GM12891 (cell line): ENCODE data around the gene MMP24OS.

Source experiments
- DNase-seq: peaks from one replicate; pipeline ENCODE4 v3.0.0; 2011; ENCODE audit warnings: low spot score; ENCODE audit not compliant: insufficient read length
- FAIRE-seq: peaks from 2 replicates; lab custom pipeline; 2011; peaks lifted over from hg19 to GRCh38; lab: Jason Lieb, UNC
- PAX5 ChIP-seq: IDR thresholded peaks from 2 replicates; pipeline ENCODE4 v1.6.1; 2011; ENCODE audit warnings: low read length, moderate library complexity, mild to moderate bottlenecking; ENCODE audit not compliant: insufficient read depth, severe bottlenecking
- POLR2A ChIP-seq: IDR thresholded peaks from 2 replicates; pipeline ENCODE4 v1.6.1; 2011; ENCODE audit warnings: low read depth, low read length, control low read depth
- POLR2AphosphoS5 ChIP-seq: IDR thresholded peaks from 2 replicates; pipeline ENCODE4 v1.6.1; 2011; ENCODE audit warnings: low read depth, low read length, control low read depth
- POU2F2 ChIP-seq: IDR thresholded peaks from 2 replicates; pipeline ENCODE4 v1.6.1; 2011; ENCODE audit warnings: low read depth, mild to moderate bottlenecking, control low read depth, low read length, moderate library complexity
- SPI1 ChIP-seq: IDR thresholded peaks from 2 replicates; pipeline ENCODE4 v1.6.1; 2011; ENCODE audit warnings: low read depth, low read length, control low read depth
- TAF1 ChIP-seq: IDR thresholded peaks from 2 replicates; pipeline ENCODE4 v1.6.1; 2011; ENCODE audit warnings: low read depth, low read length, control low read depth

Gene MMP24OS

DNA sequence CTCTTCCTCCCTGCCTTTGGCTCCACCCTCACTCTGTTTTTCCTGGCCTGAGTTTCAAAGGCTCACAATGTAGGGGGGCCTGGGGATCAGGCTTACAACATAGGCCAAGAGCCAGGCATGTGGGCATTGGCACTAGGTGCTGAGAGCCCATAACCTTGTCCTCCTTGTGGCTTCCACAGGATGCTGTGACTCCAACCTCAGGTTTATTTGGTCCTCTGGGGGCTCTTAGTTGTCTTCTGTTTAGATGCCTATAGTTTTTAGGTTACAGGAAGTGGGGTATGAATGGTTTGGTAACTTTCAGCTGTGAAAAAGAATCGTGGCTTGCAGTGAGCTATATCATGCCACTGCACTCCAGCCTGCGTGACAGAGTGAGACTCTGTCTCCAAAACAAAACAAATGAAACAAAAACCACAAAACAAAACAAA is 25.9 kb downstream of the MMP24OS start:
- TF ChIP-seq POLR2AphosphoS5 = no peak
- TF ChIP-seq PAX5 = no peak
- no peak for TF ChIP-seq POU2F2
- TF ChIP-seq SPI1 = peak; percentile 30; the same call in 1 of the 2 replicates
- DNase-seq (no peak), FAIRE-seq (peak; percentile 79)

DNA sequence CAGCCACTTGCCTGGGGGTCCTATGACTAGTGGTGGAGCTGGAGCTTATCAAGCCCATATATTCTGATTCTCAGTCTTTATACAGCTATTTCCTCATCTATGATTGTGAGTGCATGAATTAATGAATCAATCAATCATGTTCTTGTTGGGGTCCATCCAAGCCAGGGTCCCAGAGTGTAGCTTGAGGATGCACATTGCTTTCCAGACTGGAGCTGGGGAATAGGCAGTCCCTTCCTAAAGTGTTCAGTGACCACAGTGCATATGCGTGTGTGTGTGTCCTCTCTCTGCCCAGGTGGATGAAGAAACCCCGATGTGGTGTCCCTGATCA is 26.3 kb downstream of the MMP24OS start:
- DNase-seq (no peak), FAIRE-seq (no peak)
- TF ChIP-seq POLR2AphosphoS5 = no peak
- TF ChIP-seq SPI1 = no peak
- no peak for TF ChIP-seq POU2F2
- no peak for TF ChIP-seq PAX5
- no peak for TF ChIP-seq POLR2A
- TF ChIP-seq TAF1 = no peak

DNA sequence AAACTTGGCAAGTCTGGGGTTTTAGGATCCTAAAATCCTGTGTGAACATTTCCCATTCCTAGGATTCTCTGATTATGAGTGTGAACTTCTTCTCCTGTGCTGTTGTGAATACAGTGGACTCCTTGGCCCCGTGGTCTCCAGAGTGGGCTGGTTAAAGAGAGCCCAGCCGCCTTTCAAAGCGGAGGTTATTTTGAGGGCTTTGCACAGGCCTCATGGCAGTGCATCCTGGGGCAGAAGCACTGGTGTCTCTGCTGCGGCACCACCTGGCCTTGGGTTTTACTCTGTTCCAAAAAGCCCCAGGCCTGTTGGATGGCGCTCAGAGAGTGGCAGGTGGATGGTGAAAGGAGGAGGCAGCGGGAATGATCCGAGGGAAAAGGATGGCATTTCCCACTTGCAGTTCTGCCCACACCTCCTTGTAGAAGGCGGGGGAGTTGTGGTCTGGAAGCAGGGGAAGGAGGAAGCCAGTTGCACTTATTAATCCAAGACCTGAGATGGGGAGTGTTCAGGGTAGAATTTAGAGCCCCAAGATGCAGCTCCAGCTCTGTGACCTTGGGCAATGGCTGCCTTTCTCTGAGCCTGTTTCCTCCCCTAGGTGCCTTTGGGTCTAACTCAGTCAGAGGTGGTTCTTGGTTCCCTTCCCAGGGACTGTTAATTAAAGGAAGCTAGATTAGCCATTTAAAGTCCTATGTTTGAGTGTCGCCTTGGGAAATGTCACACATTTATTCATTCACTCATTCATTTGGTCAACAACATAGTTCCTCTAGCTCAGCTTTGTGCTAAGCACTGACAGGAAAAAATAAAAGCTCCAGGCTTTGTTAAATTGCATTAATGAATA is 29.1 kb downstream of the MMP24OS start:
- FAIRE-seq = no peak
- no peak for DNase-seq

DNA sequence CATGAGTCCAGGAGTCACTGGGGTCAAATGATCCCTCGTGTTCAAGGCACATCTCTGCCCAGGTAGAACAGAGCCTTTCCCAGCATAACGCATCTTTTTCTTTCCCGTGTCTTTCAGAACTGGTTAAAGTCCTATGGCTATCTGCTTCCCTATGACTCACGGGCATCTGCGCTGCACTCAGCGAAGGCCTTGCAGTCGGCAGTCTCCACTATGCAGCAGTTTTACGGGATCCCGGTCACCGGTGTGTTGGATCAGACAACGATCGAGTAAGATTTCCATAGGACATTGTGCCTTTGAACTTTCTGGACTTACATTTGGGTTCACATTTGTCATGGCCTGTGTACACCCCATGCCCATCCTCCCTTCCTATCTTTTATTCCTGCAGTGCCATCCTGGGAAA is 31.2 kb downstream of the MMP24OS start:
- peak; percentile 26 for FAIRE-seq
- no peak for TF ChIP-seq TAF1
- TF ChIP-seq POLR2AphosphoS5 = no peak
- TF ChIP-seq POLR2A = no peak
- no peak for TF ChIP-seq PAX5
- no peak for TF ChIP-seq SPI1
- no peak for TF ChIP-seq POU2F2
- DNase-seq = no peak

More for the DNA sequence above, 29.1 kb downstream of the MMP24OS start:
- no peak for TF ChIP-seq SPI1
- no peak for TF ChIP-seq POU2F2
- no peak for TF ChIP-seq POLR2A
- TF ChIP-seq PAX5 = no peak
- TF ChIP-seq TAF1 = no peak
- no peak for TF ChIP-seq POLR2AphosphoS5

DNA sequence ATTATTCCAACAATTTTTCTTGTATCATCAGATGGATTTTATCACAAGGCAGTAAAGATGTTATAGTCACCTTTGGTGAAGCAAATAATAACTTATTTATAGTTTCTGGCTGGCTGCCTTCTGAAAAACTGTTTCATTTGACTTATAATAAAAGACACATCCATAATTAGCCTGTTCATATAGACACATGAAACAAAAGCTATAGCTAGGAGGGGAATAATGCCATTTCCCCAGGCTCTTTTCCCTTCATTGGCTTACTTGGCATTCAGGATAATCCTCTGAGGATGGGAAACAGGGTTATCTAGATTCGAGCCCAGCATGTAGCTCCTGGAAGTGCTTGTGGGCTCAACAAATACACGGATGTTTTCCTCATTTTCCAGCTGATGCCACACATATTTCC is 33.9 kb downstream of the MMP24OS start:
- FAIRE-seq (no peak), DNase-seq (no peak)
- no peak for TF ChIP-seq POU2F2
- no peak for TF ChIP-seq TAF1

DNA sequence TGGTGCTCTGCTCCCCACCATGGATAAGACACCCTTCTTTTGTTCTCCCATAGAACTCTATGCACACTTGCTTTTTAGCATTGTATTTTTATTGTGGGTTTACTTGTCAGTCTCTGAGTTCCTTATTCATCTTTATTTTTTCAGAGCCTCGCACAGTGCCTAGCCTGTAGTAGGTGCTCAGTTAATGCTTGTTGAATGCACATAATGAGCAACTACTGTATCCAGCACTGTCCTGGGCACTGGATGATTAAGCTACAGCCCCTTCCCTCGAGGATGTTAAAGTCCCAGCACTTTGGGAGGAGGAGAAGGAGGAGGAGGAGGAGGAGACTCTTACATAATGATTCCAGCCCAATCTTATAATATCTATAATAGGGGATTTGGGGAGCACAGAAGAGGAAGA is 34.6 kb downstream of the MMP24OS start:
- FAIRE-seq (no peak), DNase-seq (no peak)
- TF ChIP-seq POLR2A = no peak
- TF ChIP-seq SPI1 = no peak
- TF ChIP-seq TAF1 = no peak
- no peak for TF ChIP-seq PAX5
- no peak for TF ChIP-seq POU2F2
- TF ChIP-seq POLR2AphosphoS5 = no peak

DNA sequence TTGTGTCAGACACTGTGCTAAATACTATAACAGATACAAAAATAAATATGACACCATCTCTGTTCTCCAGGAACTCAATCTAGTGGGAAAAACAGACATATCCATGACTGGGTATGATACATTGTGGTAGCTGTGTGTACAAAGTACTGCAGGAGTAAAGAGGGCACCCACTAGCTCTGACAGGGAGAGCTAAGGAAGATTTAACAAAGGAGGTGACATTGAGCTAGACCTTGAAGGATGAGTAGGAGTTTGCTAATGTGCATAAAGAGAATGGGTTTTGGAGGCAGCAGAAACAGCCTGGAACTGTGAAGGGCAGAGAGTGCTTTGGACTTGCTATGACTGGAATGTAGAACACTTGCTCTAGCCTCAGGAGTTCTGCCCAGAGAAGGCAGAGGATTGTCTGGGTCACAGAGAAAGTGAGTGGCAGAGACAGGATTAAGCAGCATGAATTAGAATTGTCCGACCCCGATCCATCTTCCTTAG is 37.1 kb downstream of the MMP24OS start:
- DNase-seq (no peak), FAIRE-seq (no peak)
- TF ChIP-seq PAX5 = no peak
- TF ChIP-seq SPI1 = no peak
- no peak for TF ChIP-seq POU2F2
- TF ChIP-seq POLR2AphosphoS5 = no peak
- no peak for TF ChIP-seq POLR2A
- TF ChIP-seq TAF1 = no peak

DNA sequence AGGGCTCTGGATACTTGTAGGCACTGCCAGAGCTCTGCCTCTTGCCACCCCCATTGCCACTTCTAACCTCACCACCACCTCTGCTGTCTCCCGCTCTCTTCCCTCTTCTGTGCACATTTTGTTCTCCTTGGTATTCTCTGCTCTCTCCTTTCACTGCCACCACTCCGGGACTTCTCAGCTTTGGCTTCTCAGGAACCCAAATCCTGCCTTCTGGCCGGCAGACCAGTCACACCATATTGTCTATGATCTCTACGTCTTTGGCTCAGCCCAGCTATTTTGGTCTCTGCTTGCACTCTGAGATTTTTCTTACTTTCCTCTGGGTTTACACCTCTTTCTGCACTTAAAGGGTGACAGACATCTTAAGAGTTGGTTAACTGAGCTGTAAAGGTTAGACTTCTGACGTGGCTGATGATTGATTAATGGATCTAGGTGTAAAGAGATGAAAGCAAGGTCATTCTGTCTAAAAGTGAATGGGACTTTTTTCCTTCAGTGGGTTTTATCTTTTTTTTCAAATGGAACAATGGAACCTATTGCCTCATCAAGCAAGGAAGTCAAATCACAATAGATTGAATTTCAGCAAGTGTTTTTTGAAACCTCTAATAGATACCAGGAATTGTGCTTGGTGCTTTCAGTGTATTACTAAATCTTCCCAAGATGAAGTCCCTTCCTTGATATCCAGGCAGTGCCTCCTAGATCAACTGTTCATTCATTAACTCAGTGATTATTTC is 37.7 kb downstream of the MMP24OS start:
- DNase-seq (no peak), FAIRE-seq (no peak)
- no peak for TF ChIP-seq POLR2A
- no peak for TF ChIP-seq PAX5
- TF ChIP-seq SPI1 = no peak
- TF ChIP-seq TAF1 = no peak
- TF ChIP-seq POU2F2 = no peak
- TF ChIP-seq POLR2AphosphoS5 = no peak

DNA sequence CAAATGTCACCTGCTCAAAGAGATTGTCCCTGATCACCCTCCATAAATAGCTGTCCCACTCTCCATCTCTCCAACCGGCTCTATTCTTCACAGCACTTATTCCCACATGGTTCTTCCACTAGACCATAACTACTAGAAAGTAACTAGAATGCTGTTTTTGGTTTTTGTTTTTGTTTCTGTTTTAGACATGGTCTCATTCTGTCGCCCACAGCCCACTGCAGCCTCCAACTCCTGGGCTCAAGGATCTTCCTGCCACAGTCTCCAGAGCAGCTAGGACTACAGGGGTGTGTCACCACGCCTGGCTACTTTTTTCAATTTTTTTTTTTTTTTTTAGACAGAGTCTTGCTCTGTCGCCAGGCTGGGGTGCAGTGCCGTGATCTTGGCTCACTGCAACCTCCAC is 39.2 kb downstream of the MMP24OS start:
- TF ChIP-seq PAX5 (no peak), POLR2AphosphoS5 (no peak), TAF1 (no peak), POLR2A (no peak), SPI1 (no peak)
- DNase-seq (no peak), FAIRE-seq (no peak)

DNA sequence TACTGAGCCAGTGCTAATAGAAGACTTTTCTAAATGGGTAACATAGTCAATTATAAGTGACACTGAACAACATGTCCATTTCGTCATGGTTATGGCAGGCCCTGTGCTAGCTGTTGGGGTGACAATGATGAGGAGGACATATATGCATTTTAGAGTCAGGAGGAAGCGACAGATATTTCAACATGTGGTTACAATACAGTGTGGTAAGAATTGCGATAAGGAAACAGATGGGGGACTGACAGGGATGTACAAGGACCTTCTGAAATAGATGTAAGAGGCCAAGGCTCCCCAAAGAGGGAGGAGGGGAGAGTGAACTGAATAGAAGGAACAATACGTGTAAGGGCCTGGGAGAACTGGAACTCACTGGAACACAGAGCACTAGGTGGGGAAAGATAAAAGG is 39.8 kb downstream of the MMP24OS start:
- no peak for TF ChIP-seq TAF1
- no peak for TF ChIP-seq PAX5
- no peak for TF ChIP-seq POLR2A
- no peak for TF ChIP-seq POU2F2
- TF ChIP-seq SPI1 = no peak
- TF ChIP-seq POLR2AphosphoS5 = no peak
- DNase-seq (no peak), FAIRE-seq (no peak)
